ENCODE measurements around the gene PGAM1. TPM values are rescaled to one million over a fixed set of nuclear protein-coding genes. Genes with fewer than 3 reads are reported as not detected.

PGAM1 gene
- total RNA-seq, 4 donors from 2014 or later: 94.5 to 216 (median 124) TPM

DNA sequence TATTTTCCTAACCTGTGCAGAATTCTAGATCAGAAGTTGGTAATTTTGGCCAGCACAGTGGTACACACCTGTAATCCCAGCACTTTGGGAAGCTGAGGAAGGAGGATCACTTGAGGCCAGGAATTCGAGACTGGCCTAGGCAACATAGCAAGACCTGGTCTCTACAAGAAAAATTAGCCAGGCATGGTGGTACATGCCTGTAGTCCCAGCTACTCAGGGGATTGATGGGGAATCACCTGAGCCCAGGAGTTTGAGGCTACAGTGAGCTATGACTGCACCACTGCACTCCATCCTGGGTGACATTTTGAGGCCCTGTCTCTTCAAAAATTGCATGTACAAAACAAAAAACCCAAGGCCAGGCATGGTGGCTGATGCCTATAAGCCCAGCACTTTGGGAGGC lies 8.6 kb downstream of the PGAM1 start:
- Histone ChIP-seq H3K4me1 (no peaks in the 10 kb centered on the region), H3K4me3 (no peak overlapping the region), H3K27ac (no peak overlapping the region), H3K9me3 (no peaks in the 10 kb centered on the region), H3K36me3 (peaks cover 0 to 66% (median 25%) of the 10 kb centered on the region in 4 donors), H3K27me3 (no peaks in the 10 kb centered on the region)
- intact Hi-C loops (cut with DNase I; ENCODE audit: low total_unique reads): no loop called here
- in situ Hi-C loops (cut with MboI; ENCODE audit: low pct_ligation_motif_present in 1 of 4, low pct_unique_long_range_greater_than_20kb in 1 of 4, low sequenced_read_pairs in 3 of 4): no loop called here
- 100% methylated on average over 1 of the region's 1 CpG; no CpG with 5 or more reads in 1 of the 2 donors for whole genome bisulfite sequencing, 2 donors (ENCODE audit: low coverage in 1 of 2)
- no peak for DNase-seq
- TF ChIP-seq, protein P1, sequence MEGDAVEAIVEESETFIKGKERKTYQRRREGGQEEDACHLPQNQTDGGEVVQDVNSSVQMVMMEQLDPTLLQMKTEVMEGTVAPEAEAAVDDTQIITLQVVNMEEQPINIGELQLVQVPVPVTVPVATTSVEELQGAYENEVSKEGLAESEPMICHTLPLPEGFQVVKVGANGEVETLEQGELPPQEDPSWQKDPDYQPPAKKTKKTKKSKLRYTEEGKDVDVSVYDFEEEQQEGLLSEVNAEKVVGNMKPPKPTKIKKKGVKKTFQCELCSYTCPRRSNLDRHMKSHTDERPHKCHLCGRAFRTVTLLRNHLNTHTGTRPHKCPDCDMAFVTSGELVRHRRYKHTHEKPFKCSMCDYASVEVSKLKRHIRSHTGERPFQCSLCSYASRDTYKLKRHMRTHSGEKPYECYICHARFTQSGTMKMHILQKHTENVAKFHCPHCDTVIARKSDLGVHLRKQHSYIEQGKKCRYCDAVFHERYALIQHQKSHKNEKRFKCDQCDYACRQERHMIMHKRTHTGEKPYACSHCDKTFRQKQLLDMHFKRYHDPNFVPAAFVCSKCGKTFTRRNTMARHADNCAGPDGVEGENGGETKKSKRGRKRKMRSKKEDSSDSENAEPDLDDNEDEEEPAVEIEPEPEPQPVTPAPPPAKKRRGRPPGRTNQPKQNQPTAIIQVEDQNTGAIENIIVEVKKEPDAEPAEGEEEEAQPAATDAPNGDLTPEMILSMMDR (IDR thresholded peaks at IDR 0.05): no peak
- no peak for TF ChIP-seq EP300 (IDR thresholded peaks at IDR 0.05; ENCODE audit: low read depth)
- no peak for TF ChIP-seq POLR2A (IDR thresholded peaks at IDR 0.05)
- no peak for TF ChIP-seq POLR2AphosphoS5 (IDR thresholded peaks at IDR 0.05)

DNA sequence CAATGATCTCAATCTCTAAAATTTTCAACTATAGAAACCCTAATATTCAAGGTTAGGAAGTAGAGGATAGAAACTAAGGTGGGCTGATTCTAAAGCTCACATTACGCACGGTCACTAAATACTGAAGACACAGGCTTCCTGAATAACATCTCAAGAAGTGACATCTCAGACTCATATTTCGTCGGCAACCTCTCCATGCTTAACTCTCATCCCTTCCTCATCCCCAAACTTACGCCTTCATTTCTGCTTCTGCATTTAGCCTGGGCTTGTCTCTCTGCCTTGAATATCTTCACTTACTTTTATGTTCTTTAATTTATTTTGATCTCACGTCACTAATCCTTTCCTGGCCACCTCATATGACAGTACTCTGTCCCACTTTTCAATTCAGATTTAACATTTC lies 9.2 kb downstream of the PGAM1 start:
- in situ Hi-C loops (cut with MboI; ENCODE audit: low pct_ligation_motif_present in 1 of 4, low pct_unique_long_range_greater_than_20kb in 1 of 4, low sequenced_read_pairs in 3 of 4): no loop called here
- intact Hi-C loops (cut with DNase I; ENCODE audit: low total_unique reads): no loop called here
- TF ChIP-seq POLR2A (IDR thresholded peaks at IDR 0.05) (no peak), POLR2AphosphoS5 (IDR thresholded peaks at IDR 0.05) (no peak), EP300 (IDR thresholded peaks at IDR 0.05; ENCODE audit: low read depth) (no peak)
- TF ChIP-seq, protein P1 (IDR thresholded peaks at IDR 0.05): no peak
- Histone ChIP-seq H3K27me3 (no peaks in the 10 kb centered on the region), H3K36me3 (peaks cover 0 to 66% (median 25%) of the 10 kb centered on the region in 4 donors), H3K27ac (no peak overlapping the region), H3K9me3 (no peaks in the 10 kb centered on the region), H3K4me1 (no peaks in the 10 kb centered on the region), H3K4me3 (no peak overlapping the region)
- DNase-seq: no peak
- WGBS, 2 donors (ENCODE audit: low coverage in 1 of 2): 90 to 93% methylated on average over 6 of the region's 6 CpGs

DNA sequence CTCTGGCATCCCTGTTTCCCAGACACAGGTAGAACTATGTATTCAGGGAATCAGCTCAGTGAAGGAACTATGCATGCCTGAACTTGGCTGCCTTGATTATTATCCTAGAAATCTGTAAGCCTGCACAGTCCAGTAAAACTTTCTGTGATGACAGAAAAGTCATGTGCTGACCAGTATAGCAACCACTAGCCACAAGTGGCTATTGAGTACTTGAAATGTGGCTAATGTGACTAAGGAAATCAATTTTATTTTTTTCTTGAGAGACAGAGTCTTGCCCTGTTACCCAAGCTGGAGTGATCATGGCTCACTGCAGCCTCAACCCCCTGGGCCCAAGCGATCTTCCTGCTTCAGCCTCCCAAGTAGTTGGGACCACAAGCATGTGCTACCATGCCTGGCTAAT lies 16.3 kb downstream of the PGAM1 start:
- intact Hi-C loops (cut with DNase I; ENCODE audit: low total_unique reads): no loop called here

DNA sequence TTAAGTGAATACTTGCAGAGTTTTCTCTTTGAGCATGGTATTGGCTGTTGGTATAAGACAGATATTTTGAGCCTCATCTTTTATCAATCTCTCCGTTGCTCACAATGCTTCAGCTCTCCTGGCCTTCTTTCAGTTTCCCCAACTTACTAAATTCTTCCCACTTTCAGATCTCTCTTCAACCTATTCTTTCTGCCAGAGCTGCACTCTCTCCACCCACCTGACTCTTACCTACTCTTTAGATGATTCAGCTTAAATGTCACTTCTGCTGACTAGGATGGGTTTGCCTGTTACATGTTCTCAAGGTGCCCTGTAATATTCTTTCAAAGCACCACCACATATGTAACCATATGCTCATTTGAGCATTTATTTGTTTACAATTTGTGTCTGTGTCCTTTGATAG lies 18.2 kb downstream of the PGAM1 start:
- WGBS, 2 donors (ENCODE audit: low coverage in 1 of 2): 76 to 78% methylated on average over 1 of the region's 1 CpG
- TF ChIP-seq POLR2A (IDR thresholded peaks at IDR 0.05) (no peak), EP300 (IDR thresholded peaks at IDR 0.05; ENCODE audit: low read depth) (no peak), POLR2AphosphoS5 (IDR thresholded peaks at IDR 0.05) (no peak)
- TF ChIP-seq, protein P1 (IDR thresholded peaks at IDR 0.05): no peak
- intact Hi-C loops (cut with DNase I; ENCODE audit: low total_unique reads): no loop called here

More for the DNA sequence above, 16.3 kb downstream of the PGAM1 start:
- in situ Hi-C loops (cut with MboI; ENCODE audit: low pct_ligation_motif_present in 1 of 4, low pct_unique_long_range_greater_than_20kb in 1 of 4, low sequenced_read_pairs in 3 of 4): no loop called here
- Histone ChIP-seq H3K4me3 (no peak overlapping the region), H3K4me1 (peaks cover 10 to 20% (median 15%) of the 10 kb centered on the region in 4 donors), H3K27ac (no peak overlapping the region), H3K36me3 (peaks cover 0 to 28% (median 12%) of the 10 kb centered on the region in 4 donors), H3K27me3 (no peaks in the 10 kb centered on the region), H3K9me3 (no peaks in the 10 kb centered on the region)
- TF ChIP-seq POLR2AphosphoS5 (IDR thresholded peaks at IDR 0.05): no peak
- no peak for TF ChIP-seq POLR2A (IDR thresholded peaks at IDR 0.05)
- TF ChIP-seq EP300 (IDR thresholded peaks at IDR 0.05; ENCODE audit: low read depth): no peak
- TF ChIP-seq, protein P1 (IDR thresholded peaks at IDR 0.05): no peak
- no peak for DNase-seq
- 100% methylated on average over 1 of the region's 1 CpG for WGBS, 2 donors (ENCODE audit: low coverage in 1 of 2)

More for the DNA sequence above, 18.2 kb downstream of the PGAM1 start:
- Histone ChIP-seq H3K4me1 (peaks cover 10 to 30% (median 21%) of the 10 kb centered on the region in 4 donors), H3K27me3 (no peaks in the 10 kb centered on the region), H3K4me3 (no peak overlapping the region), H3K36me3 (peaks cover 0 to 10% (median 5%) of the 10 kb centered on the region in 4 donors), H3K27ac (no peak overlapping the region), H3K9me3 (no peaks in the 10 kb centered on the region)
- no peak for DNase-seq
- in situ Hi-C loops (cut with MboI; ENCODE audit: low pct_ligation_motif_present in 1 of 4, low pct_unique_long_range_greater_than_20kb in 1 of 4, low sequenced_read_pairs in 3 of 4): no loop called here
